GM18907 (cell line): ENCODE data around the gene TNK1.

ENCODE experiments used
- ATAC-seq: cut with Tn5 transposase; IDR thresholded peaks from one replicate; pipeline ENCODE4 v1.9.1; 2021; ENCODE audit warnings: mild to moderate bottlenecking, moderate library complexity; ENCODE audit not compliant: unreplicated experiment

The TNK1 gene

DNA sequence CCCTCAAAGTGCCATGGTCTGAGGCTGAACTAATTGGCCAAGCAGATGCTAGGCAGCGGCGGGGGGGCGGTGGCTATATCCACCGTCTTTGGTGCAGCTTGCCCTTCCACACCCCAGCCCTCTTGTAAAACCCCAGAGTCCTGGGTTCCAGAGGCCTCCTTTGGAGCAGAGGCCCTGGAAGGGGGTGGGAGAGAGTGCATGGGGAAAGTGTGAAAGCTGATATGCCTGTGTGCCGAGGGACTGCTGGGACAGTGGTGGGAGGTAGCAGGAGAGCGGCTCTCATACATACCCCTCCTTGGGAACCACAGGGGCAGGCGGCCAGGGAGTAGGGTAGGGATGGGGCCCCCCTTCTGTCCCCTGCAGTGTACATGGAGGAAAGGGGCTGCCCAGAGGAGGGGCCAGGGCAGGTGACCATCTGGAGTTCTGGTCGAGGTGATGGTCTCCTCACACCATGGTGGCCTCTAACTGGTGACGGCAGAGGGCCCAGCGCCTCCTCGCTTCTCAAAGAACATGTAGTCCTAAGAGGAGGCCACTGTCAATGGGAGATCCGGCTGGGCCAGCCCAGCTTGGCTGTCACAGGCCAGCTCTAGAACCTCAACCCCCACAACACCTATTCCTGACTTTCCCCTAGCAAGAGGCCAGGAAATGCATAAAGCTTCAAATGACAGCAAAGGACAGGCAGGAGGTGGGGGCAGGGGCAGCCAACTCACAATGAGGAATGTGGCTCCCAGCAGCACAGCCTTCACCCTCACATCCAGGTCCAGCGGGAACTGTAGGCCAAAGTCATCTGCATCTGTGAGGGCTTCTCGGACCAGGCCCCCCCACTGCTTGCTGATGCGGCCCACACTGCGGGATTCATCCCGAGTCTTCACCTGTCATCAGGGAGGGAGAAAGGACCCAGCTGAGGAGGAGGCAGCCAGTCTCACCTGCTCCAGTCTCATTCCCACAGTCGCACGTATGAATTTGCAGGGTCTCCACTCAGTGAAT, 9.3 kb downstream of the TNK1 start:
- no peak for ATAC-seq

DNA sequence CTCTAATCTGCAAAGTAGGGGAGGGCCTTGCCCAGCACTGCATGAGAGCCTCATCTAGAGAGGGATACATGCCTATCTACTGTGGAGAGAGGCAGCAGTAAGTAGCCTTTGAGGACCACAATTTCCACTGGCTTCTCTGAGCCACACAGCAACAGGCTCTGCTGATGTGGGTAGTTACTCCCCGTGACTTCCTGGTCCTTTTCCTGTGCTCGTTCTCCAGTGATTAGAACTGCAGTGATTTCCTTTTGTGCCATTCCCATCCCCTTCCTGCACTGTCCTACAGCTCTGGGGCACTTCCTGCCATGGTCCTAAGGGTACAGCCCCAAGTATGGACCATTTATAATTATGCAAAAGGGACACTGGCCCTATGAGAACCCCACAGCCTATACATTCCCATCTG, 10.4 kb downstream of the TNK1 start:
- no peak for ATAC-seq

DNA sequence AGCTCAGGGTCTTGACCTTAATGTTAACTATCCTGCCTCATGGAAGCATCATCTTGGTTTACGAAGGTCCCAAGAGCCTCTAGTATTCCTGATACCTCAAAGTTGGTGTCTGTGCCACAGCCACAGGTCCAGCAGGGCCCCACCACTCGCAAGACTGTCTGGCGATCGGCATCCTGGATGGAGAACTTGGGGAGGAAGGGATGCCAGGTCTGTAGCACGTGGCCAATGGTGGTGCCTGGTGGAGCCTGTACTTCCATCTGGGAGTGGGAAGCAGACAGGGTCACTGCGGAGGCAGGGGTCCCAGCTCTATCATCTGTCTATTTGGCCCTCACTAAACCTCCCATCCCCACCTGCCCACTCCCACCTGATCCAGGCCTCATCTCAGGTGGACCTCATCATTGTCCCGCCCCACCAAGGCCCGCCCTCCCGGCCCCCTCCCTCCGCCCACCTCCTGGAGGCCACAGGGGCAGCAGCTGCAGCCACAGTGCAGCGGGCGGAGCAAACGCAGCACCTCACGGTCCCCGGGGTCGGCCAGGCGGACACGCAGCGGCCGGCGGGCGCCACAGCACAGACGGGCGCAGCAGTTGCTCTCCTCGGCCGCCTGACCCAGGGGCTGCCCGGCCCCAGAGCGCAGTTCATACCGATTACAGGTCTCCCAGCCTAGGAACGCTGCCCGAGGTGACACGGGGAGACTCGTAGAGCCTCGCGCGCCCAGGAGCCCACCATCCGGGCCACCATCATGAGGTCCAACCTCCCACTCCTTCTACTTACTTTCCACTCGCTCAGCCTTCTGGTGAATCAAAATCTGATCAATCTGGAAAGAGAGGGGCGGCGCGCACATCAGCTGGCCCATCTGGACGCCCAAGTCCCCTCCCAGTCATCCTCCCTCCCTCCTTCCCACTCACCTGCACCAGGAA, 12.1 kb downstream of the TNK1 start:
- no peak for ATAC-seq

DNA sequence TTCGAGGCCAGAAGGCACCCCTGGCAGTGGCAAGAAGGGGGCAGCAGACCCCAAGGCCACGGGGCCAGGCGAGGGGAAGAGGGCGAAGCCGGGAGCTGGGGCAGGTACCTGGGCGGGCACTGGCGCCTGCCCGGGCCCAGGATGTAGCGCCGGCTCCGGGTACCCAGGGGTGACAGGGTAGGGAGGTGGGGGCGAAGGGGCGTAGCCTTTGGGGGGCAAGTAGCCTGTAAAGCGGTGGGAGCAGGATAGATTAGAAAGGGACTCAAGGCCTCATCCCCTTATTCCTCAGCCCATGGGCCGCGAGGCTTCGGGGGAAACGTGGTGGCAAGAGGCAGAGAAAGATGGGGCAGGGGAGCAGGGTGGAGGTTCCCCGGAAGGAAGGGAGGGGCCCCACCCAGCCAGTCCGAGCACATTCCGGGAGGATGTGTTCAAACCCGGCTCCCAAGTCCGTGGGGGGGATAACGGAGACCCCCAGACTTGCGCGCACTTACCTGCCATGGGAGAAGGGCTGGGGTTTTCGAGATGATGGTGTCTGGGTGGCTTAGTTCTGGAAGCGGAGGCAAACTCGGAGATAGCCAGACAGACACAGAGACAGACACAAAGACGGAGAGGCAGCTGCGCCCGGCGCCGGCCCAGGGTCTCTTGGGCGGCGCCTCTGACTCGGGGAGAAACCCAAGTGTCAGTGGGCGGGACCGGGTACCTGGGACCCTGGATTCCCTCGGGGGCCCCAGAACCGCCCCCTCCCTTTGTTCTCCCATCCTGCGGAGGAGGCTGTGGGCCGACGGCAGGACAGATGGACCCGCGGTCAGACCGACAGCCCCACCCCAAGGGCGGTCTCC, 12.9 kb downstream of the TNK1 start:
- peak; percentile 52 for ATAC-seq

DNA sequence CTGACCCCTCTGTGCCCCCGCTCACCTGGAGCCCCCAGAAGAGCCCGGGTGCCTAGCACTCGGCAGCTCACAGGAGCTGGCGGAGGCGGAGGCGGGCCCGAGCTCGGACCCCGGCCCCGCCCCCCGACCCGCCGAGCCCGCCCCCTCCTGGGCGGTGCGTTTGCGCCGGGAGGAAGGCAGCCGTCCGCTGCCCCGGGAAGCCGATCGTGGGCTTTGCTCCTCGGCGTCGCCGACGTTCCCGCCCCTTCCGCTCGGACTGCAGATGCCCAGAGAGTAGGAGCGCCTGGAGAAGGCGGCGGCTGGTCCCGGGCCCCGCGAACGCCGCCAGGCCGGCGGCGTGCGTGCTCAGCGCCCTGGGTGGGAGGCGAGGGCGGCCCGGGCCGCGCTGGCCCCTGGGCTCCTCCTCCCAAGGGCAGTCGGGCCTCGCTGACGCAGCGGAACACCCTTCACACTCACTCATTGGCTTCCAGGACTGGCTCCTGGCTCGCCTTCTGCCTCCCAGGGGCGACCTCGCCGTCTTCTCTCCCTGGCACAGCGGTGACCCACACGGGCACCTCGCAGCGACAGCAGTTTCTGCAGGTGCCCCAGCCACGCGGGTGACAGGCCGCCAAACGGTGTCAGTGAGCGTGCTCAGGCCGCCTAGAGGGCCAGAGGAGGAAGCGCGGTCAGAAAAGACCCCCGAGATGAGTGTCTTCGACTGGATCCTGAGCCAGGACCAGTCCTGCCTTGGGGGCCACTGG, 13.7 kb downstream of the TNK1 start, which contains the start of gene PLSCR3:
Gene PLSCR3, minus strand, starts transcription at position 74 of the 740 bp plus-strand sequence. CDS start 415 bp downstream, outside the sequence.
- ATAC-seq = peak; percentile 72

DNA sequence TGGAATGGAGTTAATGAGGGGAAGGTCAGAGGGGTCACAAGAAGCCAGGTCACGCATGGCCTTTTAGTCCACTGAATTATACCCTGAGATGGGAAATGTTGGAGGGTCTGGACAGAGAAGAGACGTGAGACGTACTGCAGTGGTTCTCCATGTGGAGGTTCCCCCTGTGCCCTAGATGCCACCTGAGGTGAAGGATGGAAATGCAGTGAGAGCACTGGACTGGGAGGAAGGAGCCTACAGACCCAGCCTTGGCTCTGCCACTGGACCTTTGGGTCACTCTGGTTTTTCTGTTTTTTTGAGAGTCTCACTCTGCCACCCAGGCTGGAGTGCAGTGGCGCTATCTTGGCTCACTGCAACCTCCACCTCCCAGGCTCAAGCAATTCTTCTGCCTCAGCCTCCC, 15.3 kb downstream of the TNK1 start:
- no peak for ATAC-seq

DNA sequence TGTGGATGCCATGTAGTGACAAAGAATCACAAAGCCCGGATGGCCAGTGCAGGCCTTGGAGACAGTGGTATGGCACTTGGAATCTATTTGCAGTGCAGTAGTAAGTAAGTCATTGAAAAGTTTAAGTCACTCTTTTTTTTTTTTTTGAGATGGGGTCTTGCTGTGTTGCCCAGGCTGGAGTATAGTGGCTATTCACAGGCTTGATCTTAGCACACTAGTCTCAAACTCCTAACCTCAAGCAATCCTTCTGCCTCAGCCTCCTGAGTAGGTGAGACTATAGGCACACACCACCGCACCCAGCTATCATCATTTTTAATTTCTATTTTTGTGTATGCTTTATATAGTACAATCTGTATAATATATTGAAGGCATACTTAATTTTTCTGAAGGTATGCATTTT, 17.7 kb downstream of the TNK1 start:
- no peak for ATAC-seq

DNA sequence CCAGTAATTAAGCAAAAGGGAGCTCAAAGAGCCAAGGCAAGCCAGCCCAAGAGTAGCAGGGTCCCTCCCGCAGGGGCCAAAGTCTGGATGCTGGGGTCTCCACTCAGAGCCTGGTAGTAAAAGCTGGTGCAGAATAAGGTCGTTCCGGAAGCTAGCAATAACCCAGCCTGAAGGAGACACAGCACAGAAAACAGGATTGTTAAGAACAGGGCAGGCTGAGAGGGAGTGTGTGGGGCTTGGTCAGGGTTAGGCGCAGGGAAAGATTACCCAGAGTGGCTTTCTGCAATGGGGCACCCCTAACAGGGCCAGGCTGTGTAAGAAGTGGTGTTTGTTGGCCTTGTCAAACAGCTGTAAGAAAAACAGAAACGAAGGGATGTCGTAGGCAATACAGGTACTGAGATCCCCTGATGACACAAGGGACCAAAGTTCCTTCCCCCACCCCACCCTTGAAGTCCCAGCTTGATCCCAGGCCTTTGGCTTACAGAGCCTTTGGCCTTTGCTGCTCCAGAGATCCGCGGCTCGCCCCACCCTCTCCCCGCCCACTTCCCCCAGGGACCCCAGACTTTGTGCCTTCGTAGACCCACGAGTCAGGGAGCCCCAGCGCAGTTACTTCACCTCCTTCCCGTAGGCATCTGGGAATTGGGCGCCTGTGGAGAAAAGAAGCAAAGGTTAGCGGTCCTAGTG, 22.3 kb downstream of the TNK1 start:
- no peak for ATAC-seq

DNA sequence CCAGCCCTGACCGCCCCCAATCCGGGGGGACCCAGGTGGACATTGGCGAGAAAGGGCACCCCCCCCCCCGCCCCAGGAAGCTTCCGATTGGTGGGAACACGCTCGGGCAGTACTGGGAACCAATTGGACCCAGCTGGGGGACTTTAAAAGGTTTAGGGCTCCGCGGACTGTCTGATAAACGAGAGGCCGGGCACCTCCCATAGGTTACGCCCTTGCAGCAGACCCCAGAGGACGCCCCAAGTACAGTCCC, 22.8 kb downstream of the TNK1 start:
- ATAC-seq = no peak

DNA sequence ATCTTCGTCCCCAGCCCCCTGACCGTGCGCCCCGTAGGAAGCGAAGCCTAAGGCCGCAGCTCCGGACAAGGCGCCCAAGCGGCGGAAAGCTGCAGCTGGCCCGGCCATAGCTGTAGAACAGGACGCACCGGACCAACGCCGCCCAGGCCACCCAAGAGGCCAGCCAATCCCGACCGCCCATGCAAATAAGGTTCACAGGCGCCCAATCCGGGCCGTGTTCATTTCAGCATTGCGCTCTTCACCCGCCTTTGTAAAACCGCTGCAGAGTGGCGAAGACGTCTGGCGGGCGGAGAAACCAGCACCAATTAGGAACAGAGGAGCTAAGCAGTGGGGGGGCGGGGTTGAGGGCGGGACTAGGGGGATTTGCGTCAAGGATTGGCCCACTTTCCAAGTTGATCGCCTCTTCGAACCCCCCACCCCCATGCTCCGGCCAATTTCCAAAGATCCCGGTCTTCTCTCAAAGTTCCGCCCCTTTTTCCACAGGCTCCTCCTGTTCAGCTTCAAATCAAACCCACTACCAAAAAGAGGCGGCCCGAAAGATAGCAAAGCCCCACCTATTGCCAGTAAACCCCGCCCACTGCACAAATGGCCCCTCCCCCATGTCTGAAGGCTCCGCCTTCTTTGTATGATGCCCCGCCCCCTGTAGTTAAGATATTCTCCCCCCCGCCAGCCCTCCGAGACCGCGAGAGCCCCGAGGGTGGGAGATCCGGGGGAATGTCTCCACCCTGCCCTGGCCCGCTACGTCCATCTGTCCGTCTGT, 23.3 kb downstream of the TNK1 start, which contains the start of gene TMEM256:
Gene TMEM256, minus strand, starts transcription at position 121 of the 760 bp plus-strand sequence. Its CDS starts 13 bp downstream, at position 108.
- ATAC-seq = peak; percentile 91

DNA sequence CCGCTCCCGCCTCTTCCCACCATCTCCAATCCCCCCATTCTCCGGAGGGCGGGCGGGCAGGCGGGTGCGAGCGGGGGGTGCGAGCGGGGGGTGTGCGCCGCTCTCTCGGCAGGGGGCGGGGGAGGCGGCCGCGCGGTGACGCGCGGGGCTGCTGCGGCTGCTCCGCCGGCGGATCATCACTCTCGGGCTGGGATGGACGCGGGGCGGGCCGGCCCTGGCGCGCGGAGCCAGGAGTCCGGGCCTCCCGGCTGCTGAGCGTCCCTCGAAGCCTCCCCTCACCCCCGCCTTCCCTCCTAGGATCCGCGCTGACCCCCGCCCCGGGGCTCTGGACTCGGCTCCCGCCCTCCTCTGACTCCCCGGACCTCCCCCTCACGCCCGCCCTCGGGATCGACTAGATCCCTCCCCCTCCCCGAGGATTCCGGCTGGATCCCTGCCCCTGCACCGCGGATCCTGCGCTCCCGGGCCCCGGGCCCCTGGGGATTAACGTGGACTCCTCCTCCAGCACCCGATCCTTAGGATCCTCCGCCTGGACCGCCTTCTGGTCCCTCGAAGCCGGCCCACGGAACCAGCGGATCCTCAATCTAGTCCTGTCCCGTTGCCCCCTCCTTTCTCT, 24.0 kb downstream of the TNK1 start:
- peak; percentile 10 for ATAC-seq

DNA sequence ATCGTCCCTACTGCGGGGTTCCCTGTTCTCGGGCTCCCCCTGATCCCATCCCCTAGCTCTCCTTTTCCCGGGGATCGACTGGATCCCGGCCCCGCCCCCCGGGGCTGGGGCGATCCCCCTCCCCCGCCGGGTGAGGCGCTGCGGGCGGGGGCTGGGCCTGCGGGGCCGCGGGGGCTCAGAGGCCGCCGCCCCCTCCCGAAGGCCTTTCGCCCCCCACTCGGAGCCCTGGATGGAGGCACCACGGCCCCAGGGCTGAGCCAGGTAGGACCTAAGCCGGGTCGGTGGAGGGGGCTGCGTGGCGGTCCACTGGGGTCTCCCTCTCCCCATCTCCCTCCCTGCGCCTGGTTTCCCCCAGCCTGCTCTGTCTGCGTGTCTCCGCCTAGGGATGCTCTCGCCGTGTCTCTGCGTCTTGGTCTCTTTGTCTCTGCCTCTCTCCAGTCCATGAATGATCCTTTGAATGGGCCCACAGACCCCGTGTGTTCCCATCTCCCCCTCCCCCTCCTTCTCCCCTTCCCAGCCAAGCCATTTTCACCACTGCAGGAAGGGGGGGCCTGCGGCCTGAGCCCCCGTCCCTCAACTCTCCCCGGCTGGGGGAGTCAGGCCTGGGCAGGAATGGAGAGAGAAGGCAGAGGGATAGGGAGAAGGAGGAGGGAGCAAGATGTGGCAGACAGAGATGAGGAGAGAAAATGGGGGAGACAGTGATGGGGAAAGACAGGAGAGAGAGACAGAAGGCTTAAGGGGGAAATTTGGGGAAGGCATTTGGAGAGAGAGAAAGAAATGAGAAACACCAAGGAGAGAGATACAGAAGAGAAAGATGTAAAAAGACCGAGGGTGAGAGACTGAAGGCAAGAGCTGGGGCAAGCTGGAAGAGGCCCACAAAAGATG, 24.7 kb downstream of the TNK1 start:
- no peak for ATAC-seq

DNA sequence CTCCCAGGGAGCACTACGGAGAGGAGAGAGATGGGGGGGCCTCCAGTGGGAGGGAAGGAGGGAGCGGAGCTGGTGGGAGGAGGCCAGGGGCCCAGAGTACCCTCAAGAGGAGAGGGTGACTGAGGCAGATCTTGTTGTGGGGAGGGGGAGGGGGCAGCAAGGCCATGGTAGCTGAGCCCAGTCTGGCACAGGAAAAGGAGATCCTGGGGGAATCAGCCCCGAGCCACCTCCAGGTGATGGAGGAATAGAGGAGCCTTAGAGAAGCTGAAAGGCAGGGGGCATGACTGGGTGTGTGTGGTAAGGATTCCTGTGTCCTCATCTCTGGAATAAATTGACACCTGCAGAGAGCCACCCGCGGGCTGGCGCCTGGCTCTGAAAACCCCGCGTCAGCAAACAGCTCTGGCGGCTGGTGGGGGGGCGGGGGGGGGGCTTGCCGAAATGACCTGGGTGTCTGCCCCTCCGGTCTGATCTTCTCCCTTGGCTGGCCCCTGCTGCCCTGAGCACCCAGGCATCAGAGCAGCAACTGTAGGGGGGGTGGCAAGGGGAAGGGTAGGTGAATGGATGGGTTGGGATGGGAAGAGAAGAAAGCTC, 25.4 kb downstream of the TNK1 start:
- no peak for ATAC-seq

DNA sequence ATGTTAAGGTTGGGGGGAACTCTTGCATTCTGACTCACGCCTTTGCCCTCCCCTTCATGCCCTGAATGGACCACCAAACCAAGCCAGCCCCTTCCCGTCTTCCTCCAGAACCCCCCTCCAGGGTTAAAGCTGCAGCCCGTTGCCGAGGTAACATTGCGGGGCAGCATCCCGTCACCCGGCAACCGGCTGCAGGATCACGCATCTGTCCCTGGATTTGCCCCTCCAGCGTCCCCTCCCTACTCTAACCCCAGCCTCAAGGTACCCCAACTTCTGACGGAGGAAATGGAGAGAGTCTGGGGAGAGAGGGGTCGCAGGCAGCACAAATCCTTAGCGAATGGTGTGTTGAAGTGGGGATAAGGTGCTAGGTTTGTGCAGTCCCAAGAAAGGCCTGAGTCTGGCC, 26.2 kb downstream of the TNK1 start:
- ATAC-seq = no peak

DNA sequence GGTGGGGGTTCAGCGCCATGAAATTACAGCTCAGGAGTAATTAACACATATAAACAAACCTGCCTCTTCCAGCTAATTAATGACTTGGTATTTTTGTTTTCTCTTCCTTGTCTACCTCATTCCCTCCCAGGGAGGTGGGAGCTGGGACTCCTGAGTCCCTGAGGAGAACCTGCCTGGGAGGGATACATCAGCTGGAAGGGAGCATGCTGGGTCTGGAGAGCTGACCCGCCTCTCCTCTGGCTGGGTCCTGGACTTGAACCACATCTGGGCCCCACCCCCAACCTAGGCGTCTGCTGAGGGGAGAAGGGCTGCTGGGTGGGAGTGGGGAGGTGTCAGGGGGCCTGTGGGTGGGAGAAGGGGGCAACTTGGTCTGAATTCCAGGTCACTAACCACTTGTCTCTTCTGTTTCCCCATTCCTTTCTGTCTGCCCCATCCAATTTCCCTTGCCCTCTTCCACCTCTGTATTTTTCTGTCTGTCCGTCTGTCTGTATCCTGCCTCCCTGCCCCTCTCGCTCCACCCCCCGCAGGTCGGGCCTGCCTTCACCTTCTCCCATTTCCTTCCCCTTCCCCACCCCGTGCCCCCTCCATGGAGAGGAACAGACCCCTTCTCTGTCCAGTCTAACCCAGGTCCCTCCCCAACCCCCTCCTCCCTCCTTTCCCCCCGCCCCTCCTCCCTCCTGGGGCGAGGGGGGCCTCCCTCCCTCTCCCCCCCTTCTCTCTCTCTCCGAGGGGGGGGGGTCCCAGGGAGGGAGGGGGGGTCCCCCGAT, 26.8 kb downstream of the TNK1 start, which contains the start of gene NLGN2:
Gene NLGN2, plus strand, starts transcription at position 361 of the 767 bp plus-strand sequence. CDS start 411 bp downstream, outside the sequence.
- no peak for ATAC-seq

DNA sequence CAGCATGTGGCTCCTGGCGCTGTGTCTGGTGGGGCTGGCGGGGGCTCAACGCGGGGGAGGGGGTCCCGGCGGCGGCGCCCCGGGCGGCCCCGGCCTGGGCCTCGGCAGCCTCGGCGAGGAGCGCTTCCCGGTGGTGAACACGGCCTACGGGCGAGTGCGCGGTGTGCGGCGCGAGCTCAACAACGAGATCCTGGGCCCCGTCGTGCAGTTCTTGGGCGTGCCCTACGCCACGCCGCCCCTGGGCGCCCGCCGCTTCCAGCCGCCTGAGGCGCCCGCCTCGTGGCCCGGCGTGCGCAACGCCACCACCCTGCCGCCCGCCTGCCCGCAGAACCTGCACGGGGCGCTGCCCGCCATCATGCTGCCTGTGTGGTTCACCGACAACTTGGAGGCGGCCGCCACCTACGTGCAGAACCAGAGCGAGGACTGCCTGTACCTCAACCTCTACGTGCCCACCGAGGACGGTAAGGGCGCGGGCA, 27.4 kb downstream of the TNK1 start:
- ATAC-seq = no peak
